LNCAP (cell line): ENCODE data around the gene AP5S1.

Source experiments
- TF ChIP-seq, protein P1 (sequence below): fragments of 450-650 bp; IDR thresholded peaks from 2 replicates; pipeline ENCODE4 v1.5.1; 2017; ENCODE audit warnings: mild to moderate bottlenecking

The AP5S1 gene

GRCh38 chr20:3781153-3781910, 39.0 kb upstream of the AP5S1 start, which contains the start of gene SPEF1:
Gene SPEF1 (minus strand): TSS chr20:3781448. CDS start chr20:3781287, 161 bp downstream.
- TF ChIP-seq, protein P1, sequence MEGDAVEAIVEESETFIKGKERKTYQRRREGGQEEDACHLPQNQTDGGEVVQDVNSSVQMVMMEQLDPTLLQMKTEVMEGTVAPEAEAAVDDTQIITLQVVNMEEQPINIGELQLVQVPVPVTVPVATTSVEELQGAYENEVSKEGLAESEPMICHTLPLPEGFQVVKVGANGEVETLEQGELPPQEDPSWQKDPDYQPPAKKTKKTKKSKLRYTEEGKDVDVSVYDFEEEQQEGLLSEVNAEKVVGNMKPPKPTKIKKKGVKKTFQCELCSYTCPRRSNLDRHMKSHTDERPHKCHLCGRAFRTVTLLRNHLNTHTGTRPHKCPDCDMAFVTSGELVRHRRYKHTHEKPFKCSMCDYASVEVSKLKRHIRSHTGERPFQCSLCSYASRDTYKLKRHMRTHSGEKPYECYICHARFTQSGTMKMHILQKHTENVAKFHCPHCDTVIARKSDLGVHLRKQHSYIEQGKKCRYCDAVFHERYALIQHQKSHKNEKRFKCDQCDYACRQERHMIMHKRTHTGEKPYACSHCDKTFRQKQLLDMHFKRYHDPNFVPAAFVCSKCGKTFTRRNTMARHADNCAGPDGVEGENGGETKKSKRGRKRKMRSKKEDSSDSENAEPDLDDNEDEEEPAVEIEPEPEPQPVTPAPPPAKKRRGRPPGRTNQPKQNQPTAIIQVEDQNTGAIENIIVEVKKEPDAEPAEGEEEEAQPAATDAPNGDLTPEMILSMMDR, result peak; percentile 54

GRCh38 chr20:3782597-3782996, 37.8 kb upstream of the AP5S1 start:
- TF ChIP-seq, protein P1, result no peak

- TF ChIP-seq, protein P1, result no peak
These were observed 37.3 kb upstream of the AP5S1 start for GRCh38 chr20:3783068-3783489.

- TF ChIP-seq, protein P1, result no peak
These were observed 36.7 kb upstream of the AP5S1 start for GRCh38 chr20:3783511-3784195.

- TF ChIP-seq, protein P1, result no peak
These were observed 36.0 kb upstream of the AP5S1 start for GRCh38 chr20:3784216-3784853.

- TF ChIP-seq, protein P1, result no peak
These were observed 35.5 kb upstream of the AP5S1 start for GRCh38 chr20:3784863-3785239.

- TF ChIP-seq, protein P1, result no peak
These were observed 34.9 kb upstream of the AP5S1 start for GRCh38 chr20:3785240-3786125.
